Endothelial cell of umbilical vein (primary cell): ENCODE results near the gene RPS23. TPM values are rescaled to one million over a fixed set of nuclear protein-coding genes. Genes with fewer than 3 reads are reported as not detected.

Experiments used
- BruUV-seq: library from RNA; stranded (reverse); fragments of 400-500 nt; replicated peaks from 2 replicates; lab custom pipeline; 2021; lab: Mats Ljungman, UMichigan
- CTCF ChIA-PET: fragments of 300-600, 350-600 bp; sonication (Branson Sonifier 250); formaldehyde crosslinking; loops from one replicate; lab custom pipeline; 2021; ENCODE audit warnings: antibody characterized with exemption, inconsistent platforms; lab: Charles Lee
- POLR2A ChIA-PET: fragments of 300-600, 350-600 bp; sonication (Branson Sonifier 250); formaldehyde crosslinking; loops from one replicate; lab custom pipeline; 2021; ENCODE audit warnings: antibody characterized with exemption, inconsistent platforms; lab: Charles Lee
- DNase-seq: peaks from one replicate; pipeline ENCODE4 v3.0.0-alpha.2; 2011; ENCODE audit warnings: low read depth, low spot score
- FAIRE-seq: peaks from 2 replicates; lab custom pipeline; 2011; peaks lifted over from hg19 to GRCh38; lab: Jason Lieb, UNC
- H2AFZ ChIP-seq: 2 replicates; pipeline ENCODE4 v1.6.0; 2012; ENCODE audit warnings: low read depth, low read length, control low read depth, inconsistent platforms
- H3K27ac ChIP-seq: 2 replicates; pipeline ENCODE4 v1.5.1; 2011; ENCODE audit warnings: low read depth, mild to moderate bottlenecking, control low read depth, low read length, moderate library complexity; ENCODE audit not compliant: insufficient read depth
- H3K27me3 ChIP-seq, 2 experiments: 2 replicates each; pipeline versions ENCODE4 v1.6.0 to v1.6.1; 2011; ENCODE audit warnings: low read length in 2 of 2, mixed read lengths in 1 of 2; ENCODE audit not compliant: control insufficient read depth in 2 of 2, insufficient read depth in 2 of 2
- H3K36me3 ChIP-seq, 2 experiments: 2 replicates in 1 of 2; 3 replicates in 1 of 2; pipeline ENCODE4 v1.5.1; 2011; ENCODE audit warnings: low read length in 2 of 2, mild to moderate bottlenecking in 1 of 2, moderate library complexity in 1 of 2; ENCODE audit not compliant: control insufficient read depth in 2 of 2, insufficient read depth in 2 of 2; ENCODE audit errors: extremely low read depth in 1 of 2
- H3K4me1 ChIP-seq: 3 replicates; pipeline ENCODE4 v1.5.1; 2011; ENCODE audit warnings: mild to moderate bottlenecking, low read length; ENCODE audit not compliant: control insufficient read depth, insufficient read depth; ENCODE audit errors: extremely low read depth
- H3K4me2 ChIP-seq: 2 replicates; pipeline ENCODE4 v1.6.1; 2011; ENCODE audit warnings: low read length, control low read depth, mixed read lengths; ENCODE audit not compliant: insufficient read depth
- H3K4me3 ChIP-seq, 3 experiments: fragments of 200-600 bp in 1 of 3; sonication (generic), shearing (Covaris generic) in 1 of 3; replicated peaks in 1 of 3; 2 replicates each; pipeline ENCODE4 v1.5.1; 2011 to 2016; ENCODE audit warnings: control low read depth in 3 of 3, low read length in 3 of 3, mild to moderate bottlenecking in 2 of 3, inconsistent platforms in 1 of 3, low read depth in 1 of 3, moderate library complexity in 1 of 3; ENCODE audit not compliant: insufficient read depth in 1 of 3
- H3K79me2 ChIP-seq: 2 replicates; pipeline ENCODE4 v1.6.0; 2012; ENCODE audit warnings: low read length, inconsistent platforms; ENCODE audit not compliant: control insufficient read depth, insufficient read depth
- H3K9ac ChIP-seq: replicated peaks from 2 replicates; pipeline ENCODE3; 2011; ENCODE audit warnings: low read length, control low read depth; ENCODE audit not compliant: insufficient read depth; ENCODE audit errors: extremely low read depth
- H3K9me1 ChIP-seq: replicated peaks from 3 replicates; pipeline ENCODE4 v1.6.0; 2011; ENCODE audit warnings: mild to moderate bottlenecking, low read length; ENCODE audit not compliant: control insufficient read depth, insufficient read depth; ENCODE audit errors: extremely low read depth
- H3K9me3 ChIP-seq: replicated peaks from 2 replicates; pipeline ENCODE4 v1.5.1; 2012; ENCODE audit warnings: low read length, inconsistent platforms; ENCODE audit not compliant: control insufficient read depth, insufficient read depth
- H4K20me1 ChIP-seq: replicated peaks from 2 replicates; pipeline ENCODE3; 2011; ENCODE audit warnings: mild to moderate bottlenecking, low read length; ENCODE audit not compliant: control insufficient read depth, insufficient read depth; ENCODE audit errors: extremely low read depth
- CTCF ChIP-seq, 2 donors: IDR thresholded peaks; 1 replicate in 1 of 2; 2 replicates in 1 of 2; pipeline ENCODE4 v1.5.1; 2011; ENCODE audit warnings: low read length in 2 of 2, mild to moderate bottlenecking in 2 of 2, moderate library complexity in 2 of 2, control low read depth in 1 of 2, inconsistent platforms in 1 of 2, low read depth in 1 of 2; ENCODE audit not compliant: insufficient read depth in 1 of 2; ENCODE audit errors: extremely low read depth in 1 of 2
- EZH2 ChIP-seq: IDR thresholded peaks from 2 replicates; pipeline ENCODE4 v1.6.1; 2012; ENCODE audit warnings: borderline replicate concordance, low read depth, mild to moderate bottlenecking, moderate library complexity, low read length, inconsistent platforms; ENCODE audit not compliant: severe bottlenecking
- FOS ChIP-seq: IDR thresholded peaks from 2 replicates; pipeline ENCODE4 v1.6.1; 2011; ENCODE audit warnings: mild to moderate bottlenecking, low read length, moderate library complexity, borderline replicate concordance; ENCODE audit not compliant: insufficient read depth
- GATA2 ChIP-seq: IDR thresholded peaks from 2 replicates; pipeline ENCODE4 v1.7.0; 2011; ENCODE audit warnings: low read depth, mild to moderate bottlenecking, moderate library complexity, mixed read lengths, low read length; ENCODE audit not compliant: insufficient read length, insufficient read depth
- JUN ChIP-seq: IDR thresholded peaks from 2 replicates; pipeline ENCODE4 v1.6.1; 2011; ENCODE audit warnings: borderline replicate concordance, low read depth; ENCODE audit not compliant: insufficient read length, insufficient read depth
- MAX ChIP-seq: IDR thresholded peaks from 2 replicates; pipeline ENCODE4 v1.6.1; 2011; ENCODE audit not compliant: insufficient read depth, insufficient read length
- MYC ChIP-seq: IDR thresholded peaks from one replicate; pipeline ENCODE4 v1.6.1; 2011; ENCODE audit warnings: mild to moderate bottlenecking, low read depth, low read length
- POLR2A ChIP-seq: IDR thresholded peaks from 2 replicates; pipeline ENCODE4 v1.6.1; 2012; ENCODE audit warnings: low read depth, mild to moderate bottlenecking, control low read depth, low read length
- POLR2AphosphoS5 ChIP-seq: IDR thresholded peaks from 2 replicates; pipeline ENCODE4 v1.6.1; 2012; ENCODE audit warnings: low read depth, mild to moderate bottlenecking, control low read depth, low read length, moderate library complexity; ENCODE audit not compliant: insufficient read depth
- dilution Hi-C: fragments of 300-500 bp; cut with MboI; formaldehyde crosslinking; loops from one replicate; pipeline ENCODE4 v1.15.0; 2019; ENCODE audit warnings: low sequenced_read_pairs; ENCODE audit not compliant: extremely low pct_ligation_motif_present
- intact Hi-C: fragments of 100-400 bp; cut with micrococcal nuclease; formaldehyde crosslinking; loops from one replicate; pipeline ENCODE4 v1.10.0; 2022
- polyA plus RNA-seq, 4 experiments: library from polyadenylated mRNA; depleted of rRNA in 3 of 4; stranded (reverse) in 3 of 4; unstranded in 1 of 4; fragments of >200 nt; gene quantifications; 2 replicates each; pipeline versions ENCODE4 v1.2.1 to v1.2.3, GENCODE V29; 2011 to 2012; ENCODE audit warnings: missing spikeins in 1 of 4
- total RNA-seq: library from RNA; stranded (reverse); gene quantifications from 2 replicates; pipeline ENCODE4 v1.2.3, GENCODE V29; 2021

The RPS23 gene
- total and polyA plus RNA-seq, 2 donors (not counting 3 experiments of a cell fraction or from before 2014, with no cell fraction given) = 2,037 to 3,265 TPM

- CTCF ChIA-PET = no interaction called here
- POLR2A ChIA-PET = no interaction called here
Measured at GRCh38 chr5:82265047-82265446, 13.1 kb downstream of the RPS23 start.

More at GRCh38 chr5:82265047-82265446, 13.1 kb downstream of the RPS23 start:
- TF ChIP-seq EZH2 (no peak), MAX (no peak), JUN (no peak), MYC (no peak), POLR2A (no peak), FOS (no peak), POLR2AphosphoS5 (no peak), GATA2 (no peak), CTCF (IDR thresholded peaks at IDR 0.05; ENCODE audit: extremely low read depth in 1 of 2, insufficient read depth in 1 of 2, low read depth in 1 of 2, low read length in 2 of 2) (no peak)
- Histone ChIP-seq H3K79me2 (no peaks in the 10 kb centered on the region), H2AFZ (no peak overlapping the region), H3K4me1 (peaks cover 9% of the 10 kb centered on the region), H3K9me1 (no peaks in the 10 kb centered on the region), H3K9ac (no peak overlapping the region), H3K27ac (no peak overlapping the region), H3K4me2 (no peak overlapping the region), H3K27me3 (no peaks in the 10 kb centered on the region), H3K4me3 (no peak overlapping the region), H3K9me3 (no peaks in the 10 kb centered on the region), H4K20me1 (no peaks in the 10 kb centered on the region), H3K36me3 (no peaks in the 10 kb centered on the region)
- DNase-seq (no peak), FAIRE-seq (no peak)
- intact Hi-C loops = loop anchor here (10.0 kb wide), 1 partner anchor 840 kb away; no protein-coding TSS in a partner anchor
- no TSS peak for BruUV-seq
- dilution Hi-C loops = no loop called here
